ENCODE results near the gene IL23A.
"Not testable (repeated sequence)": the region's sequence is repeated elsewhere in the genome, so short reads cannot be mapped to it uniquely, and the experiment has no call there.

IL23A gene

GRCh38 chr12:56338308-56339157 lies at the start of gene IL23A:
Gene IL23A, plus strand, starts transcription at chr12:56338884. Its CDS starts 161 bp downstream, at chr12:56339045.
- DNase-seq (ENCODE audit: low spot score) = no peak

- DNase-seq (ENCODE audit: low spot score) = no peak
Measured at GRCh38 chr12:56293795-56294194, 44.9 kb upstream of the IL23A start.

GRCh38 chr12:56296295-56296694 lies 42.4 kb upstream of the IL23A start:
- no peak for DNase-seq (ENCODE audit: low spot score)

- DNase-seq (ENCODE audit: low spot score) = no peak
Measured at GRCh38 chr12:56297400-56297799, 41.3 kb upstream of the IL23A start.

GRCh38 chr12:56298828-56299227 lies 39.9 kb upstream of the IL23A start:
- no peak for DNase-seq (ENCODE audit: low spot score)

- DNase-seq (ENCODE audit: low spot score) = peak; percentile 50
Measured at GRCh38 chr12:56299308-56299852, 39.3 kb upstream of the IL23A start.

- DNase-seq (ENCODE audit: low spot score) = peak; percentile 100
Measured at GRCh38 chr12:56299853-56300643, 38.6 kb upstream of the IL23A start, which contains the start of gene CS. Gene CS, minus strand, starts transcription at chr12:56300330. Its CDS starts 129 bp downstream, at chr12:56300201.

GRCh38 chr12:56300644-56301464 lies 37.8 kb upstream of the IL23A start:
- DNase-seq (ENCODE audit: low spot score) = no peak

GRCh38 chr12:56304276-56304675 lies 34.4 kb upstream of the IL23A start:
- DNase-seq (ENCODE audit: low spot score) = no peak

GRCh38 chr12:56304872-56305590 lies 33.7 kb upstream of the IL23A start:
- DNase-seq (ENCODE audit: low spot score) = no peak

GRCh38 chr12:56307221-56307965 lies 31.3 kb upstream of the IL23A start:
- DNase-seq (ENCODE audit: low spot score) = no peak

GRCh38 chr12:56308714-56309113 lies 30.0 kb upstream of the IL23A start:
- DNase-seq (ENCODE audit: low spot score) = no peak

GRCh38 chr12:56311003-56311402 lies 27.7 kb upstream of the IL23A start:
- DNase-seq (ENCODE audit: low spot score) = no peak

- DNase-seq (ENCODE audit: low spot score) = peak; percentile 72
Measured at GRCh38 chr12:56315249-56315621, 23.4 kb upstream of the IL23A start.

- peak; percentile 99 for DNase-seq (ENCODE audit: low spot score)
Measured at GRCh38 chr12:56315622-56316473, 22.8 kb upstream of the IL23A start, which contains the start of gene CNPY2. Gene CNPY2, minus strand, starts transcription at chr12:56315988. Its CDS starts 771 bp downstream, at chr12:56315217.

GRCh38 chr12:56317675-56318074 lies 21.0 kb upstream of the IL23A start:
- no peak for DNase-seq (ENCODE audit: low spot score)

- DNase-seq (ENCODE audit: low spot score) = no peak
Measured at GRCh38 chr12:56321027-56321426, 17.7 kb upstream of the IL23A start.

- not testable (repeated sequence) for DNase-seq (ENCODE audit: low spot score)
Measured at GRCh38 chr12:56321610-56322009, 17.1 kb upstream of the IL23A start.

- no peak for DNase-seq (ENCODE audit: low spot score)
Measured at GRCh38 chr12:56324206-56324605, 14.5 kb upstream of the IL23A start.
